Measurements from ENCODE around the gene FAT1. TPM values are rescaled to one million over a fixed set of nuclear protein-coding genes. Genes with fewer than 3 reads are reported as not detected.

Gene FAT1
- total RNA-seq, 2 donors from 2014 or later, result 70.3 to 89.5 TPM

DNA sequence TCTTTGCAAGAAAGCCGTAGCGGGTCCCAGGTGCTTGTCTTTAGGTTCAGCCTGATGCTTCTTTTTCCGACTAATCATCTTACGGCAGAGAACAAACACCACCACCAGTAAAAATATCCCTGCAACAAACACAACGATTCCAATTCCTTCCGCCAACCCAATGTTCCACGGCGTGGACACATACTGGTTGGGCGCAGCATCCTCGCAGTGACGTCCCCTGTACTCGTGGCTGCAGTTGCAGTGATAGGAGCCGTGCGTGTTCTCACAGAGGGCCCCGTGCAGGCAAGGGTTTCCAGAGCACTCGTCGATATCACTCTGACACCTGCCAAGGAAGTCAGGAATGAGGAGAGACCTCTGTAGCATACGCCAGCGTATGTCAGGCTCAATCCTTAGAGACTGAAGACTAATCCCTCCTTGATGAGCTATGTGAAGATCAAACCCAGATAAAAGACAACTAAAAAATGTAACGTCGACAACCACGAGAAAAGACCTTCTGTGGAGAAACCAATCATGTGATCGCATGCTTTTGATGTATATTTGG is 126.7 kb downstream of the FAT1 start:
- TF ChIP-seq, protein P1, sequence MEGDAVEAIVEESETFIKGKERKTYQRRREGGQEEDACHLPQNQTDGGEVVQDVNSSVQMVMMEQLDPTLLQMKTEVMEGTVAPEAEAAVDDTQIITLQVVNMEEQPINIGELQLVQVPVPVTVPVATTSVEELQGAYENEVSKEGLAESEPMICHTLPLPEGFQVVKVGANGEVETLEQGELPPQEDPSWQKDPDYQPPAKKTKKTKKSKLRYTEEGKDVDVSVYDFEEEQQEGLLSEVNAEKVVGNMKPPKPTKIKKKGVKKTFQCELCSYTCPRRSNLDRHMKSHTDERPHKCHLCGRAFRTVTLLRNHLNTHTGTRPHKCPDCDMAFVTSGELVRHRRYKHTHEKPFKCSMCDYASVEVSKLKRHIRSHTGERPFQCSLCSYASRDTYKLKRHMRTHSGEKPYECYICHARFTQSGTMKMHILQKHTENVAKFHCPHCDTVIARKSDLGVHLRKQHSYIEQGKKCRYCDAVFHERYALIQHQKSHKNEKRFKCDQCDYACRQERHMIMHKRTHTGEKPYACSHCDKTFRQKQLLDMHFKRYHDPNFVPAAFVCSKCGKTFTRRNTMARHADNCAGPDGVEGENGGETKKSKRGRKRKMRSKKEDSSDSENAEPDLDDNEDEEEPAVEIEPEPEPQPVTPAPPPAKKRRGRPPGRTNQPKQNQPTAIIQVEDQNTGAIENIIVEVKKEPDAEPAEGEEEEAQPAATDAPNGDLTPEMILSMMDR (IDR thresholded peaks at IDR 0.05), result no peak
- Histone ChIP-seq H3K36me3 (peaks cover 74% of the 10 kb centered on the region), H3K4me3 (no peak overlapping the region), H3K9me3 (no peaks in the 10 kb centered on the region), H3K27me3 (no peaks in the 10 kb centered on the region), H3K27ac (no peak overlapping the region), H3K4me1 (no peaks in the 10 kb centered on the region)
- no peak for DNase-seq (ENCODE audit: low spot score)

DNA sequence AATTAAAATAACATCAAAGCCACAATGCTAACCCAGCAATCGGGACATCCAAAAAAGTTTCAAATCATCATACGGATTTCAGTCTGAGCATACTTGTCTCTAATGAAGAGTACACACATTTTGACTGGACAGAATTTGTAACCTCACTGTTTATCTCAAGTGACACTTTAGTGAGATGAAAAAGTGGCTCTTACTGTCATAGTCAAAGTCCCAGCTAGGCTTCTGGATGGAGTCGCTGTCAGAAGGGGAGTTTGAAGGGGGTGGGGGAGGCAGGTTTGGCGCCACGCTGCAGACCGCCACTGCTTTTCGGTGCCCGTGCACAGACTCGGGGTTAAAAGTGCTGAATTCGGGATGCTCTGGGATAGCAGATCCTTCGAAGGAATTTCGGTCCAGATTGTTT is 127.3 kb downstream of the FAT1 start:
- TF ChIP-seq, protein P1 (IDR thresholded peaks at IDR 0.05), result no peak
- no peak overlapping the region for H3K27ac ChIP-seq
- H3K36me3 ChIP-seq, result peaks cover 68% of the 10 kb centered on the region
- H3K27me3 ChIP-seq, result no peaks in the 10 kb centered on the region
- no peaks in the 10 kb centered on the region for H3K9me3 ChIP-seq
- no peak for DNase-seq (ENCODE audit: low spot score)
- H3K4me1 ChIP-seq, result no peaks in the 10 kb centered on the region
- no peak overlapping the region for H3K4me3 ChIP-seq

DNA sequence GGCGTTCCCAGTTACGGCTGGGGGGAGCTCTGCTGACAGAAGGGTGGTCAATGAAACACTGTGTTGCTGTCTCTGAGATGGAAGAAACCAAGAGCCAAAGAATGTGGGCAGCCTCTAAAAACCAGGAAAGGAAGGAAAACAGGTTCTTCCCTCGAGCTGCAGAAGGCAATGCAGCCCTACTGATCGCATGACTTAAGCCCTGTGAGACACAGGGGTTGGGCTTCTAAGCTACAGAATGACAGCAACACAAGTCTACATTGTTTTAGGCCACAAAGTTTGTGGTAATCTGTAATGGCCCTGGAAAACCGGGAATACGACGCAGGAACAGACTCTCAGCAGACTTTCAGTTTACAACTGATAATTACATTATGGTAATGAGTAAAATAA is 130.1 kb downstream of the FAT1 start:
- Histone ChIP-seq H3K27me3 (no peaks in the 10 kb centered on the region), H3K4me1 (no peaks in the 10 kb centered on the region), H3K36me3 (peaks cover 59% of the 10 kb centered on the region), H3K9me3 (no peaks in the 10 kb centered on the region), H3K4me3 (no peak overlapping the region), H3K27ac (no peak overlapping the region)
- TF ChIP-seq, protein P1 (IDR thresholded peaks at IDR 0.05), result no peak
- DNase-seq (ENCODE audit: low spot score), result no peak

DNA sequence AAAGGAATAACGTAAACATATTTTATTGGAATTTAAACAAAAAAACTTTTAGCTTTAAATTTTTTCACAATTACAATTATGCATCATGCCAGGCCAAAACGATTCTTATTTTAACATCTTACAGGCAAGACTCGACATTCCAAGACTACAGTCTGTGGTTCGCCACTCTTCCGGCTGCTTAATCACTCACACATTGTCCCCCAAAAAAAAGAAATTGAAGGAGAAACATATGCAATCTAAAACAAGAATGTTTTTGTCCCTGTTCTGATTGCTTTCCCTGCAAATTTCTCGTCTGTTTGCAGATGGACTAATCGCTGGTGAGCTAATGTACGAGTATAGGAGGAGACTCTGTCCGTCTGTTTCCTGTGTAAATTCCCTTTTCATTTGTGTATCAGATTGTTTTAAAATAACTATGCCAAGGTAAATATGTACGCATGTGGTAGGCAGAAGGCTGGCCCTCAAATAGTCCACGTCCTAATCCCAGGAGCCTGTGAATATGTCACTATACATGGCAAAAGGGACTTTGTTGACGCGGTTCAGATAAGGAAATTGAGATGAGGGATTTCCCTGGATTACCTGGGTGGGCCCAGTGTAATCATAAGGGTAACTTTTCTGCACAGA is 130.6 kb downstream of the FAT1 start:
- no peak for DNase-seq (ENCODE audit: low spot score)
- Histone ChIP-seq H3K36me3 (peaks cover 58% of the 10 kb centered on the region), H3K27me3 (no peaks in the 10 kb centered on the region), H3K27ac (no peak overlapping the region), H3K9me3 (no peaks in the 10 kb centered on the region), H3K4me3 (no peak overlapping the region), H3K4me1 (no peaks in the 10 kb centered on the region)
- TF ChIP-seq, protein P1 (IDR thresholded peaks at IDR 0.05), result no peak

DNA sequence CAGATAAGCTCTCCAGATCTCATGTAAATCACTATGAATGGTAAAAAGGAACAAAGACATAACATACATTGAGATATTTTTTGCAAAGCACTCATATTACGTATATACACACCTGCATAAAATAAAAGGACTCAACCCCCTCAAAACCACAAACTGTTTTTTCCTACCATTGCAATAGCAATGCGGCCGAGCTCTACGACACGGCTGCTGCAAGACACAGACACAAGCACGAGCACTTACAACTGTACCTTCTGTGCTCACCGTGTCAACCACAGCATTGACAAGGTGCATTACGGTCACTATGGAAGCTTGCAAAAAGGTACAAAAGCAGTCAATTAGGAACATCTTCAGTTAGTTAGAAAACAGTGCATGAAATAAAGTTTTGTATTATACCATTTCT is 131.2 kb downstream of the FAT1 start:
- Histone ChIP-seq H3K36me3 (peaks cover 52% of the 10 kb centered on the region), H3K27me3 (no peaks in the 10 kb centered on the region)
- no peak for DNase-seq (ENCODE audit: low spot score)

More for the DNA sequence above, 131.2 kb downstream of the FAT1 start:
- TF ChIP-seq, protein P1 (IDR thresholded peaks at IDR 0.05), result no peak
- Histone ChIP-seq H3K9me3 (no peaks in the 10 kb centered on the region), H3K4me3 (no peak overlapping the region), H3K27ac (no peak overlapping the region), H3K4me1 (no peaks in the 10 kb centered on the region)
